ENCODE data around the gene EREG.

Gene EREG

DNA sequence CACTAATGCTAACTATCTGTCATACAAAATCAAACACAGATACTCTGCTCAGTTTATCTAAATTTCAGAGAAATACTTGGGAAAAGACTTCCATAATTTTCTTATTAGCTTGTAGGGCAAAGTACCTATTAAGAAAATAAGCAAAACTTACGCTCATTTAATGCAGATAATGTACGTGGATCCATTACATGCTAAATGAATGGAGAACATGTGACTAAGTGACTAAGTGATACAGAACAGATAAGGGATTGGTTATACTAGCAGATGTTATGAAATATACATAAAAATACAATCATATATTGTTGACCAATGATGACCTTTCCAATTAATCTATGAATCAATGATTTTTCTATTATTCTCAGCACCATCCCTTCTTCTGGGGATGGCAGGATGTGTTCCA, 25.7 kb downstream of the EREG start:
- Histone ChIP-seq H2AK5ac (ENCODE audit: low read length) (no peak overlapping the region), H2BK5ac (ENCODE audit: low read depth, low read length, poor library complexity) (no peak overlapping the region), H3K27ac (ENCODE audit: low read depth, low read length) (no peak overlapping the region), H3K27me3 (ENCODE audit: insufficient read depth, low read length) (no peaks in the 10 kb centered on the region), H3K9ac (ENCODE audit: low read length) (no peak overlapping the region), H2BK120ac (ENCODE audit: insufficient read depth, low read length, poor library complexity) (no peak overlapping the region), H3K4me3 (ENCODE audit: low read depth, low read length) (no peak overlapping the region), H3K4me2 (ENCODE audit: low read length) (no peak overlapping the region), H3K36me3 (ENCODE audit: control insufficient read depth in 1 of 2, insufficient read depth in 2 of 2, low read length in 2 of 2) (no peaks in the 10 kb centered on the region), H3K18ac (ENCODE audit: low read length) (no peak overlapping the region), H3K9me3 (ENCODE audit: insufficient read depth, low read depth, low read length) (no peaks in the 10 kb centered on the region), H3K4me1 (ENCODE audit: control insufficient read depth in 1 of 2, insufficient read depth in 2 of 2, low read length in 2 of 2) (no peaks in the 10 kb centered on the region), H4K91ac (ENCODE audit: low read depth, low read length) (no peak overlapping the region), H3K14ac (ENCODE audit: low read length) (no peak overlapping the region), H4K12ac (ENCODE audit: low read depth, low read length) (no peak overlapping the region), H3K4ac (ENCODE audit: low read depth, low read length) (no peak overlapping the region), H2AFZ (ENCODE audit: insufficient read depth, low read length, poor library complexity) (no peak overlapping the region), H2BK12ac (ENCODE audit: low read length) (no peak overlapping the region), H3K23ac (ENCODE audit: low read length) (no peak overlapping the region), H4K8ac (ENCODE audit: low read depth, low read length) (no peak overlapping the region), H3K79me1 (ENCODE audit: low read length) (no peaks in the 10 kb centered on the region), H3K79me2 (ENCODE audit: control insufficient read depth, insufficient read depth, low read length, poor library complexity) (no peaks in the 10 kb centered on the region)
- no peak for DNase-seq
- WGBS (ENCODE audit: extremely low coverage, insufficient coverage, insufficient read length): no CpG with 5 or more reads among the region's 2 CpGs

DNA sequence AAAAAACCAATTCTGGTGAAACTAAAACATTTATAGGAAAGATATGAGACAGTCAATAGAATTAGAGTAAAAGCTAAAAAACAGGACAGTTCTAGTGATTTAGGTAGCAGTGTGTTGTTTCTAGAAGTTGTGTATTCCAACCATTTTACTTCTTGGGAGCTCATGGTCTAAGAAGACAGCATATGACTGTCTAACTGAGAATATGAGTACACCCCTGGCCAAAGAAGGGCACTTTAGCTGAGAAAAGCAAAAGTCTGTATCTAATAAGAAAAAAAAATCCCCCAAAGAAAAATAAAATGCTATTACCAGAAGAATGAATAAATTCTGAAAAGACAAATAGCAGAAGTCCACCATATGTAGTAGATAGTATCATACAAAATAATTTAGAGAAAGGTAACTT, 26.4 kb downstream of the EREG start:
- Histone ChIP-seq H2BK12ac (ENCODE audit: low read length) (no peak overlapping the region), H3K79me2 (ENCODE audit: control insufficient read depth, insufficient read depth, low read length, poor library complexity) (no peaks in the 10 kb centered on the region), H3K27ac (ENCODE audit: low read depth, low read length) (no peak overlapping the region), H3K4me1 (ENCODE audit: control insufficient read depth in 1 of 2, insufficient read depth in 2 of 2, low read length in 2 of 2) (no peaks in the 10 kb centered on the region), H4K8ac (ENCODE audit: low read depth, low read length) (no peak overlapping the region), H2AFZ (ENCODE audit: insufficient read depth, low read length, poor library complexity) (no peak overlapping the region), H3K9me3 (ENCODE audit: insufficient read depth, low read depth, low read length) (no peaks in the 10 kb centered on the region), H3K4me2 (ENCODE audit: low read length) (no peak overlapping the region), H3K18ac (ENCODE audit: low read length) (no peak overlapping the region), H3K79me1 (ENCODE audit: low read length) (no peaks in the 10 kb centered on the region), H3K4me3 (ENCODE audit: low read depth, low read length) (no peak overlapping the region), H3K4ac (ENCODE audit: low read depth, low read length) (no peak overlapping the region), H2BK5ac (ENCODE audit: low read depth, low read length, poor library complexity) (no peak overlapping the region), H3K9ac (ENCODE audit: low read length) (no peak overlapping the region), H4K12ac (ENCODE audit: low read depth, low read length) (no peak overlapping the region), H4K91ac (ENCODE audit: low read depth, low read length) (no peak overlapping the region), H3K27me3 (ENCODE audit: insufficient read depth, low read length) (no peaks in the 10 kb centered on the region), H3K14ac (ENCODE audit: low read length) (no peak overlapping the region), H2BK120ac (ENCODE audit: insufficient read depth, low read length, poor library complexity) (no peak overlapping the region), H2AK5ac (ENCODE audit: low read length) (no peak overlapping the region), H3K23ac (ENCODE audit: low read length) (no peak overlapping the region), H3K36me3 (ENCODE audit: control insufficient read depth in 1 of 2, insufficient read depth in 2 of 2, low read length in 2 of 2) (no peaks in the 10 kb centered on the region)
- DNase-seq: no peak

DNA sequence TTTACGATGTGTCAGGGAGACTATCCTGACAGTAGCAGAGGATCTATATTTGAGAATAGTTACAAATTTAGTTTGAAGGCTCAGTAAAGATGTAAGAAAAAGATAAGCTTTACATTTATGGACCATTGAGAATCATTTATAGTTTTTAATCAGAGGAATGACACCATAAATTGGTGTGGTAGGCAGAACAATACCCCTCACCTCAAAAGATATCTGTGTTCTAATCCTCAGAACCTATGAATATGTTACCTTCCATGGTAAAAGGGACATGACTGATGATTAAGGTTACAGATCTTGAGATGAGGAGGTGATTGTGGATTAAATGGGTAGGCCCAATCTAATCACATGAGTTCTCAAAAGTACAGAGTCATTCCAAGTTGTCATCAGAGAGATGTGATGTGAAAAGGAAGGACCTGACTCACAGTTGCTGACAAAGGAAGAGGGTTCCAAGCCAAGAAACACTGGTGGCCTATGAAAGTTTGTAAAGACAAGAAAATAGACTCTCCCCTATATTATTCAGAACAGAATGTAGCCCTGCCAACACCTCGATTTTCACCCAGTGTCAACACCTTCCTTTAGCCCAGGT, 27.0 kb downstream of the EREG start:
- no peak overlapping the region for H3K18ac ChIP-seq (ENCODE audit: low read length)
- no peaks in the 10 kb centered on the region for H3K27me3 ChIP-seq (ENCODE audit: insufficient read depth, low read length)
- no peak overlapping the region for H3K4ac ChIP-seq (ENCODE audit: low read depth, low read length)
- H4K8ac ChIP-seq (ENCODE audit: low read depth, low read length): no peak overlapping the region
- H2BK120ac ChIP-seq (ENCODE audit: insufficient read depth, low read length, poor library complexity): no peak overlapping the region
- H3K4me3 ChIP-seq (ENCODE audit: low read depth, low read length): no peak overlapping the region
- no CpG with 5 or more reads among the region's 2 CpGs for WGBS (ENCODE audit: extremely low coverage, insufficient coverage, insufficient read length)
- no peak overlapping the region for H2AFZ ChIP-seq (ENCODE audit: insufficient read depth, low read length, poor library complexity)
- no peak overlapping the region for H2BK5ac ChIP-seq (ENCODE audit: low read depth, low read length, poor library complexity)
- H3K9ac ChIP-seq (ENCODE audit: low read length): no peak overlapping the region
- DNase-seq: no peak
- H3K36me3 ChIP-seq (ENCODE audit: control insufficient read depth in 1 of 2, insufficient read depth in 2 of 2, low read length in 2 of 2): no peaks in the 10 kb centered on the region
- no peak overlapping the region for H3K14ac ChIP-seq (ENCODE audit: low read length)
- H3K23ac ChIP-seq (ENCODE audit: low read length): no peak overlapping the region
- no peak overlapping the region for H2AK5ac ChIP-seq (ENCODE audit: low read length)
- H3K4me1 ChIP-seq (ENCODE audit: control insufficient read depth in 1 of 2, insufficient read depth in 2 of 2, low read length in 2 of 2): no peaks in the 10 kb centered on the region
- H3K27ac ChIP-seq (ENCODE audit: low read depth, low read length): no peak overlapping the region
- H4K12ac ChIP-seq (ENCODE audit: low read depth, low read length): no peak overlapping the region
- no peaks in the 10 kb centered on the region for H3K79me2 ChIP-seq (ENCODE audit: control insufficient read depth, insufficient read depth, low read length, poor library complexity)
- no peak overlapping the region for H2BK12ac ChIP-seq (ENCODE audit: low read length)
- no peak overlapping the region for H3K4me2 ChIP-seq (ENCODE audit: low read length)
- H3K9me3 ChIP-seq (ENCODE audit: insufficient read depth, low read depth, low read length): no peaks in the 10 kb centered on the region
- H3K79me1 ChIP-seq (ENCODE audit: low read length): no peaks in the 10 kb centered on the region
- H4K91ac ChIP-seq (ENCODE audit: low read depth, low read length): no peak overlapping the region

DNA sequence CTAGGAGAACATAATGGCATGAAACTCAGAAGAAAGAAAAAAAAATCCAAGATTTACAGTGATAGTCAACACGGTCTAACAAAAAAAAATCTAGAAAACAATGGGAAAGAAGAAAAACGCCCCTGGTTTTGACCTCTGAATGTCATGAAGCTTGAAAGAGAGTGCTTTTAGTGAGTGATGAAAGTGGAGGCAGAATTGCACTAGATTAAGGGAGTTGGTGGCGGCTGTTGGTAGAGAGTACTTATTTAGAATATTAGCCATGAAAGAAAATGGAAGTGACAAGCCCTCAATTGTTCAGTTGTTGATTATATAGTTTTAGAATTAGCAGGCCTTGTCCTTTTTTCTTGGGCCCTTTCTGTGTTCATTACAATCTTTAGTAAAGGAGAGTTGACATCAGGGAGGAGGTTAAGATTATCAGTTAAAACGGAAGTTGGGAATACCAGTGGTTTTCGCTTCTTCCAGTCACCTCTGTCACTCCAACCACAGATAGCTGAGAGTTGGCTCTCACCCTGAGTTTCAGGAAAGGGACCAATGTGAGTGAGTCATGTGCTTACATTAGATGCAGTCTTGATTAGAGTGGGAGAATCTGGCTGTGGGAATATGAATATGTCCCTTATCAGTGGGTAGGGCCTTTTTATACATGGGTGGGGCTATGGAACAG, 29.7 kb downstream of the EREG start:
- Histone ChIP-seq H3K79me1 (ENCODE audit: low read length) (no peaks in the 10 kb centered on the region), H3K4me2 (ENCODE audit: low read length) (no peak overlapping the region), H3K23ac (ENCODE audit: low read length) (no peak overlapping the region), H2BK120ac (ENCODE audit: insufficient read depth, low read length, poor library complexity) (no peak overlapping the region), H4K8ac (ENCODE audit: low read depth, low read length) (no peak overlapping the region), H3K36me3 (ENCODE audit: control insufficient read depth in 1 of 2, insufficient read depth in 2 of 2, low read length in 2 of 2) (no peaks in the 10 kb centered on the region), H3K4ac (ENCODE audit: low read depth, low read length) (no peak overlapping the region), H3K14ac (ENCODE audit: low read length) (no peak overlapping the region), H3K4me1 (ENCODE audit: control insufficient read depth in 1 of 2, insufficient read depth in 2 of 2, low read length in 2 of 2) (no peaks in the 10 kb centered on the region), H4K12ac (ENCODE audit: low read depth, low read length) (no peak overlapping the region), H2AFZ (ENCODE audit: insufficient read depth, low read length, poor library complexity) (no peak overlapping the region), H4K91ac (ENCODE audit: low read depth, low read length) (no peak overlapping the region), H3K27ac (ENCODE audit: low read depth, low read length) (no peak overlapping the region), H2BK12ac (ENCODE audit: low read length) (no peak overlapping the region), H2AK5ac (ENCODE audit: low read length) (no peak overlapping the region), H2BK5ac (ENCODE audit: low read depth, low read length, poor library complexity) (no peak overlapping the region), H3K79me2 (ENCODE audit: control insufficient read depth, insufficient read depth, low read length, poor library complexity) (no peaks in the 10 kb centered on the region), H3K9me3 (ENCODE audit: insufficient read depth, low read depth, low read length) (no peaks in the 10 kb centered on the region), H3K4me3 (ENCODE audit: low read depth, low read length) (no peak overlapping the region), H3K27me3 (ENCODE audit: insufficient read depth, low read length) (no peaks in the 10 kb centered on the region), H3K9ac (ENCODE audit: low read length) (no peak overlapping the region), H3K18ac (ENCODE audit: low read length) (no peak overlapping the region)
- no CpG with 5 or more reads among the region's 5 CpGs for WGBS (ENCODE audit: extremely low coverage, insufficient coverage, insufficient read length)
- DNase-seq: no peak

All from trophoblast cell (in vitro differentiated cells and primary cell).